Left lung (tissue), 10 donors: ENCODE results near the gene C2CD2L. TPM values are rescaled to one million over a fixed set of nuclear protein-coding genes. Genes with fewer than 3 reads are reported as not detected.

Experiments used
- ATAC-seq: fragments of 200-7000 bp; cut with Tn5 transposase; one replicate; pipeline ENCODE4 v1.9.1; 2020; ENCODE audit warnings: moderate library complexity
- DNase-seq, 4 donors: peaks; one replicate each; pipeline ENCODE4 v3.0.0-alpha.2; 2013 to 2020
- H3K27ac ChIP-seq, 2 donors: fragments of 200-600 bp; sonication (generic) in 1 of 2; one replicate each; pipeline versions ENCODE4 v1.5.0 to v1.8.0; 2020 to 2021
- H3K27me3 ChIP-seq, 2 donors: fragments of 200-600 bp; sonication (generic) in 1 of 2; one replicate each; pipeline versions ENCODE4 v1.5.0 to v1.8.0; 2020 to 2021
- H3K36me3 ChIP-seq, 2 donors: fragments of 200-600 bp; sonication (generic) in 1 of 2; one replicate each; pipeline versions ENCODE4 v1.5.0 to v1.8.0; 2020 to 2021
- H3K4me1 ChIP-seq, 2 donors: fragments of 200-600 bp; one replicate each; pipeline ENCODE4 v1.8.0; 2021
- H3K4me3 ChIP-seq, 2 donors: fragments of 200-600 bp; sonication (generic) in 1 of 2; one replicate each; pipeline versions ENCODE4 v1.5.0 to v1.8.0; 2020 to 2021; ENCODE audit warnings: mild to moderate bottlenecking in 1 of 2
- H3K9me3 ChIP-seq, 2 donors: fragments of 200-600 bp; sonication (generic) in 1 of 2; one replicate each; pipeline versions ENCODE4 v1.5.0 to v1.8.0; 2020 to 2021
- CTCF ChIP-seq, 2 donors: fragments of 200-600 bp; sonication (generic) in 1 of 2; IDR thresholded peaks; one replicate each; pipeline versions ENCODE4 v1.5.0 to v1.8.0; 2021; ENCODE audit warnings: antibody characterized with exemption in 2 of 2
- intact Hi-C, 2 donors: fragments of 100-400 bp; cut with DNase I; formaldehyde crosslinking; loops; one replicate each; pipeline versions ENCODE4 v1.11.2 to v1.14.2; 2022
- polyA plus RNA-seq, 6 donors: library from polyadenylated mRNA; unstranded; fragments of 120-200 nt; gene quantifications; one replicate each; pipeline ENCODE4 v1.2.1, GENCODE V29; 2013; ENCODE audit not compliant: insufficient read length in 6 of 6
- total RNA-seq, 2 donors: library from RNA; stranded (reverse); fragmentation: NEBNext Ultra II Directional; extraction: Animal tissue kit (Norgen Biotek cat#: 25700); gene quantifications; one replicate each; pipeline ENCODE4 v1.2.1, GENCODE V29; 2021
- donor health status: DM: no; HTN: yes; CAD: no.
- donor health status: DM: no; HTN: no; CAD: no.

Gene C2CD2L
- total and polyA plus RNA-seq, 8 donors: 7.3 to 18.6 (median 8.0) TPM

GRCh38 chr11:119120639-119121007 lies 13.5 kb downstream of the C2CD2L start:
- no peaks in the 10 kb centered on the region for H3K27me3 ChIP-seq
- peaks cover 0 to 38% of the 10 kb centered on the region in 2 donors for H3K36me3 ChIP-seq
- DNase-seq: no peak
- peak overlapping the region; percentile 33 to 95 for H3K4me3 ChIP-seq
- no peak for ATAC-seq
- peak overlapping the region; percentile 55 to 92 for H3K27ac ChIP-seq
- intact Hi-C loops: no loop called here
- TF ChIP-seq CTCF (IDR thresholded peaks at IDR 0.05): no peak
- H3K9me3 ChIP-seq: no peaks in the 10 kb centered on the region
- H3K4me1 ChIP-seq: peaks cover 11 to 39% of the 10 kb centered on the region in 2 donors

- TF ChIP-seq CTCF (IDR thresholded peaks at IDR 0.05): no peak
- Histone ChIP-seq H3K9me3 (no peaks in the 10 kb centered on the region), H3K27ac (peak within 1 kb of the TSS; percentile 55 to 92), H3K27me3 (no peaks in the 10 kb centered on the region), H3K4me1 (peaks cover 11 to 35% of the 10 kb centered on the region in 2 donors), H3K4me3 (peak within 1 kb of the TSS; percentile 86 to 95), H3K36me3 (peaks cover 0 to 33% of the 10 kb centered on the region in 2 donors)
- DNase-seq (peak; percentile 98 to 100 (median 100)), ATAC-seq (peak; percentile 99)
- intact Hi-C loops: no loop called here
Measured at GRCh38 chr11:119121008-119121810, 14.1 kb downstream of the C2CD2L start, which contains the start of gene HINFP. Gene HINFP (plus strand): TSS chr11:119121580. CDS start chr11:119126945, 5,365 bp downstream.

- no peak for TF ChIP-seq CTCF (IDR thresholded peaks at IDR 0.05)
- Histone ChIP-seq H3K27ac (peak overlapping the region; percentile 36 to 92), H3K4me1 (peaks cover 11 to 33% of the 10 kb centered on the region in 2 donors), H3K9me3 (no peaks in the 10 kb centered on the region), H3K36me3 (peaks cover 0 to 30% of the 10 kb centered on the region in 2 donors), H3K4me3 (peak overlapping the region; percentile 86 to 95), H3K27me3 (no peaks in the 10 kb centered on the region)
- ATAC-seq (no peak), DNase-seq (no peak)
- intact Hi-C loops: no loop called here
Measured at GRCh38 chr11:119121811-119122124, 14.6 kb downstream of the C2CD2L start.

GRCh38 chr11:119125821-119126220 lies 18.7 kb downstream of the C2CD2L start:
- intact Hi-C loops: no loop called here
- H3K36me3 ChIP-seq: peaks cover 0 to 61% of the 10 kb centered on the region in 2 donors
- TF ChIP-seq CTCF (IDR thresholded peaks at IDR 0.05): no peak

GRCh38 chr11:119126675-119127268 lies 19.6 kb downstream of the C2CD2L start:
- intact Hi-C loops: no loop called here
- Histone ChIP-seq H3K27ac (no peak overlapping the region), H3K4me3 (no peak overlapping the region), H3K27me3 (no peaks in the 10 kb centered on the region), H3K36me3 (peaks cover 0 to 70% of the 10 kb centered on the region in 2 donors), H3K9me3 (no peaks in the 10 kb centered on the region), H3K4me1 (peaks cover 5 to 21% of the 10 kb centered on the region in 2 donors)
- no peak for DNase-seq
- ATAC-seq: no peak
- no peak for TF ChIP-seq CTCF (IDR thresholded peaks at IDR 0.05)

More at GRCh38 chr11:119125821-119126220, 18.7 kb downstream of the C2CD2L start:
- Histone ChIP-seq H3K9me3 (no peaks in the 10 kb centered on the region), H3K27me3 (no peaks in the 10 kb centered on the region), H3K4me1 (peaks cover 6 to 23% of the 10 kb centered on the region in 2 donors), H3K4me3 (no peak overlapping the region), H3K27ac (no peak overlapping the region)
- ATAC-seq (no peak), DNase-seq (no peak)
